Kidney epithelial cell (primary cell): ENCODE measurements around the gene PRKAR2A. TPM values are rescaled to one million over a fixed set of nuclear protein-coding genes. Genes with fewer than 3 reads are reported as not detected.

Source experiments
- DNase-seq: peaks from one replicate; pipeline ENCODE4 v3.0.0-alpha.2; 2010; ENCODE audit warnings: low read depth
- H3K27me3 ChIP-seq: 2 replicates; pipeline ENCODE4 v1.6.0; 2011; ENCODE audit warnings: low read length; ENCODE audit not compliant: control insufficient read depth, insufficient read depth
- H3K36me3 ChIP-seq: 2 replicates; pipeline ENCODE4 v1.5.1; 2011; ENCODE audit warnings: low read length; ENCODE audit not compliant: control insufficient read depth, insufficient read depth
- H3K4me3 ChIP-seq: 2 replicates; pipeline ENCODE4 v1.5.1; 2011; ENCODE audit warnings: low read depth, mild to moderate bottlenecking, control low read depth, low read length
- total RNA-seq: library from RNA; depleted of rRNA; stranded (reverse); fragments of >200 nt; gene quantifications from 2 replicates; pipeline ENCODE4 v1.2.3, GENCODE V29; 2015
- TF ChIP-seq, protein P1 (sequence below): IDR thresholded peaks from 2 replicates; pipeline ENCODE4 v1.5.1; 2011; ENCODE audit warnings: mild to moderate bottlenecking, moderate library complexity, low read length, control low read depth, inconsistent platforms; ENCODE audit not compliant: insufficient read depth, poor library complexity, severe bottlenecking

The PRKAR2A gene
- total RNA-seq, 1 donor from 2014 or later = 27.5 TPM

DNA sequence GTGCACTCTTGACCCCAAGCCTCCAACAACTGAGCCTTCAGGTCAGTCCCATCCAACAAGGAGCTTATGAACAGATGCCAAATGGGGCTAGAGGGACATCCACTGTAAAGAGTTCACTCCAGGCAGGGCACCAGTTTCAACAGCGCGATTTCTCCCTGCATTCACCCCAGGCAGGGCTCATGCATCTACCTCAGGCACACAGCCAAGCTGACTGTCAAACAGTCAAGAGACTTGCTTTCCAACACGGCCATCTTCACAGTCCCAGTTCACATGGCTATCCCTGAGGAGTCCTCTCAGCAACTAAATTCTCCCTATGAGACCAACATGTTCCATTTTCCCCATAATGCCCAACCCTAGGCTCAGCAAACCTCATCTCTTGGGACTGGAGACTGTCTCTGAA, 33.3 kb upstream of the PRKAR2A start:
- Histone ChIP-seq H3K36me3 (no peaks in the 10 kb centered on the region), H3K4me3 (no peak overlapping the region), H3K27me3 (no peaks in the 10 kb centered on the region)
- TF ChIP-seq, protein P1, sequence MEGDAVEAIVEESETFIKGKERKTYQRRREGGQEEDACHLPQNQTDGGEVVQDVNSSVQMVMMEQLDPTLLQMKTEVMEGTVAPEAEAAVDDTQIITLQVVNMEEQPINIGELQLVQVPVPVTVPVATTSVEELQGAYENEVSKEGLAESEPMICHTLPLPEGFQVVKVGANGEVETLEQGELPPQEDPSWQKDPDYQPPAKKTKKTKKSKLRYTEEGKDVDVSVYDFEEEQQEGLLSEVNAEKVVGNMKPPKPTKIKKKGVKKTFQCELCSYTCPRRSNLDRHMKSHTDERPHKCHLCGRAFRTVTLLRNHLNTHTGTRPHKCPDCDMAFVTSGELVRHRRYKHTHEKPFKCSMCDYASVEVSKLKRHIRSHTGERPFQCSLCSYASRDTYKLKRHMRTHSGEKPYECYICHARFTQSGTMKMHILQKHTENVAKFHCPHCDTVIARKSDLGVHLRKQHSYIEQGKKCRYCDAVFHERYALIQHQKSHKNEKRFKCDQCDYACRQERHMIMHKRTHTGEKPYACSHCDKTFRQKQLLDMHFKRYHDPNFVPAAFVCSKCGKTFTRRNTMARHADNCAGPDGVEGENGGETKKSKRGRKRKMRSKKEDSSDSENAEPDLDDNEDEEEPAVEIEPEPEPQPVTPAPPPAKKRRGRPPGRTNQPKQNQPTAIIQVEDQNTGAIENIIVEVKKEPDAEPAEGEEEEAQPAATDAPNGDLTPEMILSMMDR = no peak
- DNase-seq = no peak

DNA sequence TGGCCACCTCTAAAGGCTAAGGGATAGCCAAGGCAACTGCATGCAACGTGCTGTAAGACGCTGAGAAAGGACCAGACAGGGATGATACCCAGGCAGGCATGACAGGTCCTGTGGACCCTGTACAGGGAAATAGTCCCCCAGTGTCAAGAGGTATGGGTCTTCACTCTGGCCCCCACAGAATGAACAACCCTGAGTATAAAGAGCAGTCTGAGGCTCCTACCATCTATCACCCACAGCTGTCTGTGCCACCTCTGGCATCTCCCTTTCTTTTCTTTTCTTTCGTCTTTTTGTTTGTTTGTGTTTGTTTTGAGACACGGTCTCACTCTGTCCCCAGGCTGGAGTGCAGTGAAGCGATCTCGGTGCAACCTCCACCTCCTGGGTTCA, 32.3 kb upstream of the PRKAR2A start:
- Histone ChIP-seq H3K4me3 (no peak overlapping the region), H3K27me3 (no peaks in the 10 kb centered on the region), H3K36me3 (no peaks in the 10 kb centered on the region)
- DNase-seq = no peak
- TF ChIP-seq, protein P1 = no peak

DNA sequence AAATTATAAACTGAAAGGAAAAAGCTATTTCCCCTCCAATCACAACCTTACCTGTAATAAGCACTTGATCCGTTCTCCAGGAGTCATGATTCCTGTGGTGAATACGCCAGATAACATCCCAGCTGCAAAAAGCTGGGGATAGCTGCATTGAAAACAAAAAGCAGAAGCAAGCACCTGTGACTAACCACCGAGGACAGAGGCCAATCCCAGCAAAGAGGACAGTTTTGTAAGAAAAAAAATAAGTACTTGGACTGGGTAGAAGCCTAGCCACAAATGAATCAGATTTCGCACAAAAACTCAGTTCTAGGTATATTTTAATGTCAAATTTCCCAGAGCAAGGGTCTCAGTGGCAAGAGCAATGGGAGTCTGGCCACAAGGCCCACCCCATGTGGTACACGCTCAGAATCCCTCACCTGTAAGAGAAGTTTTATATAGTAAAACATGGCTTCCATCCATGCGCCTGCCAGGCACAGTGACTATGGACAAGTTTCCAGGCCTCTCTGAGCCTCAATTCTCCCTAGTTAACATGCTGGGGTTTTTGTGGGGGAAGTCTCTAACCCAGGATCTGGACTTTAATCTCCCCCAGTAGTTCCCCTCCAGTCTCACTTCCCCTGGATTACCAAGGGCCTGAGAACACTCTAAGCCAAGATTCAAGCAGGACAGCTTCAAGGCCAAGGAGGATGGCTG, 31.8 kb upstream of the PRKAR2A start:
- no peak for DNase-seq
- H3K4me3 ChIP-seq = no peak overlapping the region
- no peaks in the 10 kb centered on the region for H3K27me3 ChIP-seq
- H3K36me3 ChIP-seq = no peaks in the 10 kb centered on the region
- TF ChIP-seq, protein P1 = no peak

DNA sequence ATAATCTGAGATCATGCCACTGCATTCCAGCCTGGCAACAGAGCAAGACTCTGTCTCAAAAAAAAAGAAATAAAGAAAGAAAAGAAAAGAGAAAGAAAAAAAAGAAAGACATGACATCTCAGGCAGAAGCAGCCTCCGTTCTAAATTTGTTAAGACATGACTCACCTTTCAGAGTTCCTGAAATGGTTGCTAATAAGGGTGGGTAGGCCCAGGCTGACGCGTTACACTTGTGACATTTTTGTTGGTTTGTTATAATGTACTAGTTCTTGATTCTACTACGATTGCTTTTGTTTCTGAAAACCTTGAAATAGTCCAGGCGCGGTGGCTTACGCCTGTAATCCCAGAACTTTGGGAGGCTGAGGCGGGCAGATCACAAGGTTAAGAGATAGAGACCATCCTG, 30.0 kb upstream of the PRKAR2A start:
- no peak for DNase-seq

DNA sequence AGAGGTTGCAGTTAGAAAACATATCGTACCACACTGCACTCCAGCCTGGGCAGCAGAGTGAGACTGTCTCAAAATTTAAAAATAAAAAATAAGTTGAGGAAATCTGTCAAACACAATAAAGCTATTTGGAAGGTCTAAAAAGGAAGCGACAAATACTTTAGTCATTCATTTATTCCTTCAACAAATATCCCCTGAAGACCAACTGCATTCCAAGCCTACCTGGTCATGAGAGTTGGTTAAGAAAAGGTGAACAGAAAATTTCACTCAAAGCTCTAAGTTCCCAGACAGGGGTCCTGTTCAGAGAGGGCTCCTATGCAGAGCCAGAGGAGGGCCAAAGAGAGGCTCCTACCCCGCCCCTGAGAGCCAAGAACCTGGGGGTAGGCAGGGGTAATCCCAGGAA, 15.4 kb upstream of the PRKAR2A start:
- no peak for DNase-seq
- no peak overlapping the region for H3K4me3 ChIP-seq
- no peaks in the 10 kb centered on the region for H3K27me3 ChIP-seq
- TF ChIP-seq, protein P1 = no peak
- H3K36me3 ChIP-seq = no peaks in the 10 kb centered on the region

More for the DNA sequence above, 30.0 kb upstream of the PRKAR2A start:
- Histone ChIP-seq H3K36me3 (no peaks in the 10 kb centered on the region), H3K4me3 (no peak overlapping the region), H3K27me3 (no peaks in the 10 kb centered on the region)
- TF ChIP-seq, protein P1 = no peak

DNA sequence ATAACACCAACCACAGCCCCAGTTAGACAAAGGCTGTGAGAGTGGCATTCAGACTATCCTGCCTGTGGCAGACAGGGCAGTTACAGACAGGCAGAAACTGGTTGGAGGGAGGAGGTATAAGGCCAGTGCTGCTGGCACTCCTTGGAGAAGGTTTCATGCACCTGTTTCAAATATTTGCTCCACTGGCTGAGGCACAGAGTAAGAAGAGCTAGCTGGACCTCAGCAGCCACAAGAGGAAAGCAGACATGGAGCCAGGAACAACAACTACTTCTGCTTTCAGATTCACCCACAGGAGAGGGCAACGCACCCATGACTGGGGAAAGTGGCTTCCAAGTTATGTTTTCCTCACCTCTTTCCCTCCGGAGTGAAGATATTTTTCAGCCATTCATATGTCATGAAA, 11.5 kb upstream of the PRKAR2A start:
- Histone ChIP-seq H3K4me3 (no peak overlapping the region), H3K27me3 (no peaks in the 10 kb centered on the region), H3K36me3 (no peaks in the 10 kb centered on the region)
- no peak for DNase-seq
- TF ChIP-seq, protein P1 = no peak
